ENCODE data around the gene HTT.

GRCh38 chr4:3026540-3026939 lies 47.9 kb upstream of the HTT start:
- no peak for TF ChIP-seq POLR2A (IDR thresholded peaks at IDR 0.05)
- no peak for TF ChIP-seq CTCF (IDR thresholded peaks at IDR 0.05)

Measured in adrenal gland (tissue), 5 donors.